Tibial nerve (tissue), 4 donors: ENCODE results near the gene PARP12.

Experiments
- CTCF ChIP-seq, 5 experiments: fragments of 200-600 bp in 3 of 5; fragments of 450-650 bp in 2 of 5; sonication (generic) in 3 of 5; IDR thresholded peaks; one replicate each; pipeline ENCODE4 v1.5.1; 2016 to 2019; ENCODE audit warnings: antibody characterized with exemption in 5 of 5, mild to moderate bottlenecking in 3 of 5, moderate library complexity in 2 of 5
- EP300 ChIP-seq, 2 donors: sonication (generic); formaldehyde crosslinking; IDR thresholded peaks; one replicate each; pipeline ENCODE4 v1.6.1; 2017; ENCODE audit warnings: antibody characterized with exemption in 2 of 2, mild to moderate bottlenecking in 1 of 2

GRCh38 chr7:140018125-140019043 lies 44.4 kb downstream of the PARP12 start:
- TF ChIP-seq CTCF (IDR thresholded peaks at IDR 0.05): no peak
- no peak for TF ChIP-seq EP300 (IDR thresholded peaks at IDR 0.05)
